ENCODE measurements around the gene PRKCA.
"Not testable (repeated sequence)": the region's sequence is repeated elsewhere in the genome, so short reads cannot be mapped to it uniquely, and the experiment has no call there.

Gene PRKCA

GRCh38 chr17:66458782-66459181, 156.4 kb downstream of the PRKCA start:
- DNase-seq (ENCODE audit: low read depth in 2 of 3, low spot score in 1 of 3), result no peak

- peak in 1 of 3 donors; percentile 10 for DNase-seq (ENCODE audit: low read depth in 2 of 3, low spot score in 1 of 3)
Observed at GRCh38 chr17:66459811-66460270, 157.4 kb downstream of the PRKCA start.

GRCh38 chr17:66460558-66460957, 158.1 kb downstream of the PRKCA start:
- no peak for DNase-seq (ENCODE audit: low read depth in 2 of 3, low spot score in 1 of 3)

DNA sequence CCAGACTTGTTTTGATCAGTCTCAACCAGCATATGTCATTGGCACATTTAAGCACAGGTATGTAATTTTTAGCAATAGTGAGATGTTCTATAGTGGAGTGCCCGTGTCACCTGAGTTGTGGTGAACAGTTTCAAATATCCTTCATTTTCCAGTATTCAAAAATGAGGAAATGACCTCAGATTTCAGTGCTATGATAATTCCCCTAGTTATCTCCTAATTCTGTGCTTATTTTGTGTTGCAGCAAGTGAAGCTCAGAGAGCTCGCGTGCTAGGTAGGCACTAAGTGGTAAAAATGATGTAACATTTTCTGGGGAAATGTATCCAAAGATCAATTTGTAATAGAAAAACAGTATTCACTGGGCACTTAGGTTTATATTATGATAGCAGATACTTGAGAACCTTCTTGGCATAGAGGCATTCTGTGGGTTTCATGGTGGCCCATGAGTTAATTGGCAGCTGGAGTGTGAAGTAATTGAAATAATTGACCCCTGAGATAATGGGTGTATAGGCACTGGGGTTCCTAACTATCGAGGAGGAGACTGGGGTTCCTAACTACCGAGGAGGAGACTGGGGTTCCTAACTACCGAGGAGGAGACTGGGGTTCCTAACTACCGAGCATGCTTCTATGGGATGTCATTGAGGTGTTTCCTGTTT, 159.1 kb downstream of the PRKCA start:
- no peak for DNase-seq (ENCODE audit: low read depth in 2 of 3, low spot score in 1 of 3)

GRCh38 chr17:66462010-66462409, 159.6 kb downstream of the PRKCA start:
- no peak for DNase-seq (ENCODE audit: low read depth in 2 of 3, low spot score in 1 of 3)

DNA sequence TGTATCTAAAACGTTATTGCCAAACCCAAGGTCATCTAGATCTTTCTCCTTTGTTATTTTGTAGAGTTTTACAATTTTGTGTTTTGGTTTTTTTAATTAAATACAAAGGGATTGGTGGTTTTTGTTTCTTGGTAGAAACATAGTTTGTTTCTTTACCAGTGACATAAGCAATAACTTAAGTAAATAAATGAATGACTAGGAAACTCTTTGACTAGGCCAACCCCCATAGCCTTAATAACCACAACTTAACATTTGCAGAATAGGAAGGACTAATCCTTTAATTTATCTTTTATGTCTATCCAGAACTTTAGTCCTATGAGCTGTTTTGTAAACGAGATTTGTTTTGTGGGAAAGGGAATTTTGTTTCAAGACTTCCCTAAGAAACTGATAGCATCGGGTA, 162.5 kb downstream of the PRKCA start:
- no peak for DNase-seq (ENCODE audit: low read depth in 2 of 3, low spot score in 1 of 3)

- no peak for DNase-seq (ENCODE audit: low read depth in 2 of 3, low spot score in 1 of 3)
Observed at GRCh38 chr17:66465701-66466100, 163.3 kb downstream of the PRKCA start.

- DNase-seq (ENCODE audit: low read depth in 2 of 3, low spot score in 1 of 3), result no peak
Observed at GRCh38 chr17:66466106-66466820, 163.8 kb downstream of the PRKCA start.

DNA sequence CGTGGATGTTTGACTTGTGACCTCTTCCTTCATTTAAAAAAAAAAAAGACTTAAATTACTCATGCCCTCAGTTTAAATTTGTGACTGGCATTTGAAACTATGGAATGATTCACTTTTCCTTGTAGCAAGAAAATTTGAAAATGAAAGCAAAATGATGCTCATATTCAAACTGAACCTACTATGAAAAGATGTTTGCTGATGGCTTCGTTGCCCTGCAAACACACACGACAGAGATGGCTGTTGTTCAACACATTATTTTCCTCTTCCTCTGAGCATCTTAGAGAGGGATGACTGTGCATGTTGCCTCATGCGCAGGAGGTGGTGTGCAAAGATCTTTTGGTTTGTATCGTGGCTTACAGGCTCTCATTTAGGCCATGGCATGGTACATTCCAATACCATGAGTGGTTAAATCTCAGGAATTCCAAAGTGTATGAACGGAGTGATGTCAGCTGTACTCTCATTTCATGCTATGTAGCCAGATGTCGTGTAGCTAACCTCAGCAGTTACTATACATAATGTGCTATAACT, 164.5 kb downstream of the PRKCA start:
- peak; percentile 41 to 67 (median 50) for DNase-seq (ENCODE audit: low read depth in 2 of 3, low spot score in 1 of 3)

DNA sequence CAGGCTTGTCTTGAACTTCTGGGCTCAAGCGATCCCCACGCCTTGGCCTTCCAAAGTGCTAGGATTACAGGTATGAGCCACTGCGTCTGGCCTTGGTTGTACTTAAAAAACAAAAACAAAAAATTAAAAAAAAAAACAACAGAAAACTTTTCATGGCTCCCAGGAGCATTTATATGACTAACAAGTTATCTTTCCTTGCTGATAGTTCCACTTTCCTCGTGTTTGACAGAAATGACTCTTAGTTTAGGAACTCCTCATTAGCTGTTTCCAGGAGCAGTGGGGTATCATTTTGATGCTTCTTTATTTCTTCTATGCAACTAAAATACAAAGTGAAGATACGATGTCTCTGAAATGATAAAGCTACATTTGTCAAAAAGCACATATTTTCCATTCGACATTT, 165.4 kb downstream of the PRKCA start:
- no peak for DNase-seq (ENCODE audit: low read depth in 2 of 3, low spot score in 1 of 3)

DNA sequence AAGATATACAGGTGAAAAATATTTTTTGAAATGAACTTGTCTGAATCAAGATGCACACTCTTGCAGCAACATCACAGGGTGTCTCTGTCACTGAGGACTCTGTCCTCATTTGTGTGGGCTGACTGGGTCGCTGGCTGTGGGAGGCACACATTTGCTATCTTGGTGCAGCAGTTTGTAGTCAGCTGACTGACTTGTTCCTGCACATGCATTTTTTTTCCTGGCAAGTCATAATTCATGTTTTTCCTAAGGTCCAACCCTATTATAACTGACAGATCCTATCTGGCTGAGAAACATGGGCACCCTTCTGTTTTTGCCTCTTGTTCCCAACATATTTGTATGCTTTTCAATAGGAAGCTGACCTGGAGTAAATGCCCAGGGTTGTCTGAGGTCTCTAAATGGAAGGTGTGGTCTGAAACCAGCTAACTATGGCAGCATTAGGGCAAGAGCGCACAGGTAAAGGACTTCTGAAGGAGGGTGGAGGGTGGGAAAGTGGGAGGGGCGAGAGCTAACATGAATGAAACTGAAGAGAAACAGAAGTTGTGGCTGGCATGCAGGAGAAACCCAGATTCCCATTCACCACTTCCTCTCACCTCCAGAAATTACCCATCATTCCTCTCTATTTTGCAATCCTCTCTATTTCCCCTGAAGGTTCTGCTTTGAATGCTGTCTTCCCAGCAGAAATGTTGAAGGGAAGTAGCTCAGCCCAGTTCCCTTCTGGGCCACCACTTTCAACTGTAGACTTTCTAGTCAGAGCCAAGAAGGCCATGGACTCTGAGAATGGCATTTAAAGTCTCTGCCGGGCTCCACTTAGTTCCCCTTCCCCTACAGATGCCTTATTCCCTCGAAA, 166.1 kb downstream of the PRKCA start:
- DNase-seq (ENCODE audit: low read depth in 2 of 3, low spot score in 1 of 3), result no peak

- DNase-seq (ENCODE audit: low read depth in 2 of 3, low spot score in 1 of 3), result no peak
Observed at GRCh38 chr17:66469088-66469442, 166.7 kb downstream of the PRKCA start.

DNA sequence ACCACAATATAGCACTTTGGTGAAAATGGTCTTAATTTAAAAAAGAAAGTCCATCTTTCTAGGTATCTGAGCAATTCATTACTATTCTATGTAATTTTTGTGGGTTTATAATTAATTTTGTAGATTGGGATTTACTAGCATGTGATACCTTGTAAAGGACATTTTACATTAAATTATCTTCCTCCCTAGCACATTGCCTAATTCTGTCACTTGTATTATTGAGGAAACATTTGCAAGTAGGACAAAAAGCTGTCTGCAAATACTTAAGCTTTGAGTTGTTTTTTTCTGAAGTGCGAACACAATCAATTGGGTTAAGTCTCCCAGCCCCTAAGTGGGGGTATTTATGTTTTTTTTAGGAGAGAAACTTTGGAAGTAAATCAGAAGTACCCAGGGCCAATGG, 167.0 kb downstream of the PRKCA start:
- DNase-seq (ENCODE audit: low read depth in 2 of 3, low spot score in 1 of 3), result no peak

DNA sequence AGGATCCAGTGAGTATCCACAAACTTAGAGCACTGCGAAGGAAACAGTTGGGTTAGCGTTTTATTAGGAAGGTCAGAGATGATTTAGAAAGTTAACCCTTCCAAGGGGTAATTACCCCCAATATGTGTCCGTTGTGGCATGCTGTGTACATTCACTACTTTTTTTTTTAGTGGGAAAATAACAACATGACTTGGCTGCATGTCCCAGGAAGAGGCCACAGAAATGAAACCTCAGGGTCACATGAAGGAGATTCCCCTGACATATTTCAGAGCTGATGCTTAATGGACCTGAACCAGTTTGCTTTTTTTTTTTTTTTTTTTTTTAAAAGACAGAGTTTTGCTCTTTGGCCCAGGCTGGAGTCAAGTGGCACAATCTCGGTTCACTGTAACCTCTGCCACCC, 167.5 kb downstream of the PRKCA start:
- no peak for DNase-seq (ENCODE audit: low read depth in 2 of 3, low spot score in 1 of 3)

DNA sequence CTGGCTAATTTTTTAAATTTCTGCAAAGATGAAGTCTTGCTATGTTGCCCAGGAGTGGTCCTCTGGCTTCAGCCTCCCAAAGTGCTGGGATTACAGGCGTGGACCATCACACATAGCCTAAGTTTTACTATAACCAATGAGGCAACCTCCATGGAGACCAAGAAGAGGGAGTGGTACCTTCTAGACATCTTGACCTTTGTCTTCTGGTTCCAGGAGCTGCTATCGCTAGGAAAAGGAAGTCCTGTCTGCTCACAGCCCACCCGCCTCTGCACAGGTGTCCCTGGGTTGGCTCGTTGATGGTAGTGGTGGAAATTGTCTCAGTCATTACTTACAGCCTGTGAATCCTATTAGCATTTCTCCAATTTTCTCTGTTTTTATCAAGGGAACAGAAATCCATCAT, 169.7 kb downstream of the PRKCA start:
- no peak for DNase-seq (ENCODE audit: low read depth in 2 of 3, low spot score in 1 of 3)

DNA sequence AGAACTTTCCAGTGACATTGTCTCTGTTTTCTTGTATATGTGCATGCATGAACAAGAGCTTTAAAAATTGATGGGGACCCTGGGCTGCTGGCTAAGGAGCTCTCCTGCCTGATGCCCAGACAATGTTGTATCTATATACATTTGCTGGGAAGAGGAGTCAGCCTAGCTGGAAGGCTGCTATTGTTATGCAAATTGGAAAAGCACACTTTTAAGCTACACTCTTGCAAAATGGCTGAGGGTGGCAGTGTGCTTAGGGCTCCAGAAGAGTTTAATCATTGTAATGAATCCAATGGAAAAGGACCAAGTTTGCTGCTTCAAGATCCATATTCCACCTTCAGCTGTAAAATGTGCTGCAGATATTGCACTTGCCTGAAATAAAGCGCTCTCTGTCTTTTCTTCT, 171.8 kb downstream of the PRKCA start:
- no peak for DNase-seq (ENCODE audit: low read depth in 2 of 3, low spot score in 1 of 3)

- no peak for DNase-seq (ENCODE audit: low read depth in 2 of 3, low spot score in 1 of 3)
Observed at GRCh38 chr17:66474806-66475497, 172.5 kb downstream of the PRKCA start.

- DNase-seq (ENCODE audit: low read depth in 2 of 3, low spot score in 1 of 3), result no peak
Observed at GRCh38 chr17:66476014-66476413, 173.6 kb downstream of the PRKCA start.

GRCh38 chr17:66477615-66478283, 175.3 kb downstream of the PRKCA start:
- no peak for DNase-seq (ENCODE audit: low read depth in 2 of 3, low spot score in 1 of 3)

DNA sequence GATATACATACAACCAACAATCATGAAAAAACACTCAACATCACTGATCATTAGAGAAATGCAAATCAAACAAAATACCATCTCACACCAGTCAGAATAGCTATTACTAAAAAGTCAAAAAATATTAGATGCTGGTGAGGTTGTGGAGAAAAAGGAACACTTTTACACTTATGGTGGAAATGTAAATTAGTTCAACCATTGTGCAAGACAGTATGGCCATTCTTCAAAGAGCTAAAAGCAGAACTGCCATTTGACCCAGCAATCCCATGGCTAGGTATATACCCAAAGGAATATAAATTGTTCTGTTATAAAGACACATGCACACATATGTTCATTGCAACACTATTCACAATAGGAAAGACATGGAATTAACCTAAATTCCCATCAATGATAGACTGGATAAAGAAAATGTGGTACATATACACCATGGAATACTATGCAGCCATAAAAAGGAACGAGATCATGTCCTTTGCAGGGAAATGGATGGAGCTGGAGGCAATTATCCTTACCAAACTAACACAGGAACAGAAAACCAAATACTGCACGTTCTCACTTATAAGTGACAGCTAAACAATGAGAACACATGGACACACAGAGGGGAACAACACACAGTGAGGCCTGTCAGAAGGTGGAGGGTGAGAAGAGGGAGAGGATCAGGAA, 176.9 kb downstream of the PRKCA start:
- not testable (repeated sequence) for DNase-seq (ENCODE audit: low read depth in 2 of 3, low spot score in 1 of 3)

All from stimulated activated CD4-positive, alpha-beta T cell treated with anti-CD3 and anti-CD28 coated beads, Interleukin-12 subunit alpha, Interleukin-12 subunit beta, amount 100 ng/mL, for 48 hours (primary cell).